GM23248 (cell line): ENCODE data around the gene SERTAD1.

ENCODE experiments used
- EZH2 ChIP-seq: fragments of 200-600 bp; sonication (generic); IDR thresholded peaks from 2 replicates; pipeline ENCODE4 v1.6.1; 2018; ENCODE audit warnings: antibody characterized with exemption, mild to moderate bottlenecking; ENCODE audit not compliant: insufficient read depth, poor library complexity, severe bottlenecking
- EZH2phosphoT487 ChIP-seq: fragments of 200-600 bp; sonication (generic); IDR thresholded peaks from 2 replicates; pipeline ENCODE4 v1.6.1; 2018; ENCODE audit warnings: antibody characterized with exemption, moderate library complexity, mild to moderate bottlenecking, low read depth; ENCODE audit not compliant: insufficient read depth

DNA sequence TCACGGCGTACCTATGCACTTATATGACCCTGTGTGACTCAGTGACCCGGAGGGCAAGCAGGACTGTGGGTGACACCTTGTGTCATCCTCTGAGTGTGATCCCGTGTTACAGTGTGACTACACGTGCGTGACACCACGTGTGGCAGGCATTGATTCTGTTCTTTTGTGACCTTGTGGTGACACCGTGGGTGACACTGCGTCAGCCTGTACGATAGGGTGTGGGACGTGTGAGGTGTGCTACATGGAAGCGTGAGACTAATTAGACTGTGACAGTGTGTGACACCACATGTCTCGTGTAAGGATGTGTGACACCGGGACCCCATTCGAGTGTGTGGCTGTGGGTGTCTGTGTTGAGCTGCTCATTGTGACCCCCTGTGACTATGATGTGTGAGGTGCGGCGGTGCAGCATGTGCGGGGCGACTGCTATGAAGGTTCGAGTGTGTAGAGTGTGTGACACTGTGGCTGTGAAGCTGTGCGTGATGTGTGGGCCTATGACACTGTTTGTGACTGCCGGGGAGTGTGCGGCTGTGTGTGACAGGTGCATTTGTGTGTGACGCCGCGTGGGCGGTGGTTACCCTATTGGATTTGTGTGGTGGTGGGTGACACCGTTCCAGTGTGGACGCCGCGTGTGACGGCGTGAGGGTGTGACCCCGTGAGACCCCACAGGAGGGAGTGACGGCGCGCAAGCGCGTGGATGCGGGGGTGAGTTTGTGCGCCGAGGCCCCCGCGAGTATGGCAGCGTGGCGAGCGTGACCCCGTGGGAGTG is 40.6 kb upstream of the SERTAD1 start:
- TF ChIP-seq EZH2phosphoT487 (no peak), EZH2 (no peak)
